Kidney tubule cell (primary cell): ENCODE measurements around the gene HBM.
"Not testable (repeated sequence)": the region's sequence is repeated elsewhere in the genome, so short reads cannot be mapped to it uniquely, and the experiment has no call there.

Experiments
- DNase-seq: peaks from one replicate; pipeline ENCODE4 v3.0.0-alpha.2; 2018; ENCODE audit warnings: low spot score

The HBM gene

DNA sequence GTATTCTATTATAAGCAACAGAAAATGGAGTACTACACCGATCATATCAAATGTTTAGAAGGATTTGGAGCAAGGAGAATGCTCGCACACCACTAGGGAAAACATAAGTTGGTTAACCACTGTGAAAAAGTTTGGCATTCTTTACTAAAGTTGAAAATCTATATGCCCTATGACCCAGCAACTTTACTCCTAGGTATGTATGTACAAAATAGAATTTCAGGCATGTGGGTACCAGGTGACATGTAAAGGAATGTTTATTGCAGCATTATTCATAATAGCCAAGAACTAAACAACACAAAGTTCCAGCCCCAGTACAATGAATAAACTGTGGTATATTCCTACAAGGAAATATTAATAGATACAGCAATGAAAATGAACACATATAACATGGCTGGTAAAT is 19.1 kb upstream of the HBM start:
- DNase-seq, result no peak

DNA sequence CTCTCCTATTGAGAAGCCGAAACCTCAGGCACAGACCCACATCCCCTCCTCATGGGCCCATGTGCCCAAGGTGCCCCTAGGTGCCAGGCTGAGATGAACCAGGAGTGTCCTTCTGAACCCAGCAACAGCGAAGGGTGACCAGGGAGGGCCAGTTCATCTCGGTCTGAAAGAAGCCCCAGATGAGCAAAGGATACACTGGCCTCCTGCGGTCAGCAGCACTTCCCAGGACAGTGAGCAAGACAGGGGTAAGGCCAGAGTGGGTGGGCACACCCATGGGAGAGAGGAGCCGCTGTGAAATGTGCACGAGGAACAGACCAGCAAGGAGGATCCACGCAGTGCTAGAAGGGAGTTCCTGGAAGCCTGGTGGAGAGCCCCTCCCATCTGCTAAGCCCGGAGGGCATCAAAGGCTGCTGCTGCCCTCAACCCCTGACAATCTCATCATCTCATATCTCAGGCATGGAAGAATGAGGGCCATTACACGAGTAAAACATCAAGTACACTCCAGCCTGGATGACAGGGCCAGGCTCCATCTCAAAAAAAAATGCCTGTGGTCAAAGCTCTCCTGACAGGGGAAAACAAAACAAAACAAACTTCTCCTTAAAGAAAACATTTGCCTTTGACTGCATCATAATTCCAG is 16.6 kb upstream of the HBM start:
- no peak for DNase-seq

DNA sequence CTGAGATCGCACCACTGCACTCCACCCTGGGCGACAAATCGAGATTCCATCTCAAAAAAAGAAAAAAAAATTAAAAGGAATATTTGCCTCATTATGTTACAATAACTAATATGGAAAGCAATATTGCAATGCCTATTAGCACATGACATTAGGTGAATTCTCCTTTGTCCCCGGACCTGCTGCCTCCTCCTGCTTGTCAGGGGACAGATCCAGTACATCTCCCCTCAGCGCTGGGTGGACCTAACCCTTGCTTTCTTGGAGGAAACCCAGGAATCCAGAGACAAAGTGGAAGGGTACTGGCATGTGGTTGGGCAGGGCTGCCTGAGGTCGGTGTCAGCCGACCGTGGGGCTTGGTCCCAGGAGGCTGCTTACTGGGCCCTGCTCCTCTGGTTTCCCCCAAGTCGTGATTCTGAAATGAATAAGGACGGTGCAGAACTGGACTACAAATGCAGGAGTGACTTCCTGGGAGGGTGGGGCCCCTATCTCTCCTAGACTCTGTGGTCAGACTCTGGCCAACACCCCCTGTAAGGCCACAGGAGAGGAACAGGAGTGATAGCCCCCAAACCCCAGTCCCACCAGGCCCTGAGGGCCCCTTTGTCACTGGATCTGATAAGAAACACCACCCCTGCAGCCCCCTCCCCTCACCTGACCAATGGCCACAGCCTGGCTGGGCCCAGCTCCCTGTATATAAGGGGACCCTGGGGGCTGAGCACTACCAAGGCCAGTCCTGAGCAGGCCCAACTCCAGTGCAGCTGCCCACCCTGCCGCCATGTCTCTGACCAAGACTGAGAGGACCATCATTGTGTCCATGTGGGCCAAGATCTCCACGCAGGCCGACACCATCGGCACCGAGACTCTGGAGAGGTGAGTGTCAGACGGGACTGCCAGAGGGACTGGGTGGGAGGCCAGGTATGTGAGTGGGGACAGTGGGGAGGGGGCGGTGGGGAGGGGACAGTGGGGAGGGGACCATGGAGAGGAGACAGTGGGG is 13.3 kb upstream of the HBM start, which contains the start of gene HBZ:
Gene HBZ, plus strand, starts transcription at position 504 of the 988 bp plus-strand sequence. Its CDS starts 266 bp downstream, at position 770.
- DNase-seq, result no peak

DNA sequence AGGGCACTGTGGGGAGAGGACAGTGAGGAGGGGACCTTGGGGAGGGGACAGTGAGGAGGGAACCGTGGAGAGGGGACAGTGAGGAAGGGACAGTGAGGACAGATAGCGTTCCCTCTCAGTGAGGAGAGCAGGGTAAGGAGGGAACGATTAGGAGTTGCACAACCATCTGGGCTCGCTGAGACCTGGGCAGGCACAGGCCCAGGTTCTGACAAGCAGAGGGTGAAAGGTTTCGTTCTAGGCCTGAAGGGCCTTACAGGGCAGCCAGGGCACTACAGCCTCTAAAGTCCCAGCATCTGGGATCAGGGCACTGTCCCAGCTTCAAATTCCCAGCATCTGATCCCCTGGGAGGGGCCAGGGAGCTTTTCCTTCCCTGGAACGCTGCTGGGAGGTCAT is 12.7 kb upstream of the HBM start:
- not testable (repeated sequence) for DNase-seq

DNA sequence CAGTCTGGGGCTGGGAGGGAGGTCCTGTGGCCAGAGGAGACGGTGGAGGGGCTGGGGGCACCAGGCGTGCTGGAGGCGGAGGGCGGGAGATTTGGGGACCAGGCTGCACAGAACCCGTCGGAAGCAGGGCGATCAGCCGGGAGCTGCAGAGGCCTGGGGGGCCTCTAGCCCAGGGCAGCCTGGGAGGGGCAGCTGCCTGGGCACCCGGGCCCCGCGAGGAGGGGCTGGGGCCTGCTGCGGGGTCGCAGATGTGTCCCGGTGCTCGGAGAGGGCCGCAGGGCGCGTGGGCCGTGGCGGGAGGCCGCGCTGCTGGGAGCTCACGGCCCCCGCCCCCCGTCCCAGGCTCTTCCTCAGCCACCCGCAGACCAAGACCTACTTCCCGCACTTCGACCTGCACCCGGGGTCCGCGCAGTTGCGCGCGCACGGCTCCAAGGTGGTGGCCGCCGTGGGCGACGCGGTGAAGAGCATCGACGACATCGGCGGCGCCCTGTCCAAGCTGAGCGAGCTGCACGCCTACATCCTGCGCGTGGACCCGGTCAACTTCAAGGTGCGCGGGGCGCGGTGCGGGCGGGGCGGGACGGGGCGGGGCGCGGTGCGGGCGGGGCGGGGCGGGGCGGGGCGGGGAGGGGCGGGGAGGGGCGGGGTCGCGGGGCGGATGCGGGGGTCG is 12.1 kb upstream of the HBM start:
- DNase-seq, result not testable (repeated sequence)

DNA sequence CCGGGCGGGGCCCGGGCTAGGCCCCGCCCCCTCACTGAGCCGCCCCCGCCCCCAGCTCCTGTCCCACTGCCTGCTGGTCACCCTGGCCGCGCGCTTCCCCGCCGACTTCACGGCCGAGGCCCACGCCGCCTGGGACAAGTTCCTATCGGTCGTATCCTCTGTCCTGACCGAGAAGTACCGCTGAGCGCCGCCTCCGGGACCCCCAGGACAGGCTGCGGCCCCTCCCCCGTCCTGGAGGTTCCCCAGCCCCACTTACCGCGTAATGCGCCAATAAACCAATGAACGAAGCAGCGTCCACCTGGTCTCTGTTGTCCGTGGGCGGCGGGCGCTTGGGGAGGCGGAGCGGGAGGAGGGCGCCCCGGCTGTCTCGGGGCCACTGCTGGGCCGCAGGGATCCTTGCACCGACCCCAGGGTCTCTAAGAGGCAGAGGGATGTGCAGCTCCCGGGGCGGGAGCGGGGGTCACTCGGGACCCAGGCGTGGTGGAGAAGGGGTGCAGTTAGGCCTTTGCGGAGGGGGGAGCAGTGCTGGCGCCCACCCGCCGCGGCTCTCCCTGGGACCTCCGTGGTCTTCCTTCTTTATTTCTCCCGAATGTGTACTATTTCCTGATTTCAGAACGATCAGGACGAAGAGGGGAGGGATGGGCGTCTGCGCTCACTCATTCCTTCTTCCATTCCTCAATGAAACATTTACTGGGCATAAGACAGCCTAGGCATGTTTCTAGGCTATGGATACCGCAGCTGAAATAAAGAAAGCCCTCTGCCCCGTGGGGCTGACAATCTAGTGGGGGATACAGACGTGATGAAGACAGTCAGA is 11.4 kb upstream of the HBM start:
- DNase-seq, result no peak

DNA sequence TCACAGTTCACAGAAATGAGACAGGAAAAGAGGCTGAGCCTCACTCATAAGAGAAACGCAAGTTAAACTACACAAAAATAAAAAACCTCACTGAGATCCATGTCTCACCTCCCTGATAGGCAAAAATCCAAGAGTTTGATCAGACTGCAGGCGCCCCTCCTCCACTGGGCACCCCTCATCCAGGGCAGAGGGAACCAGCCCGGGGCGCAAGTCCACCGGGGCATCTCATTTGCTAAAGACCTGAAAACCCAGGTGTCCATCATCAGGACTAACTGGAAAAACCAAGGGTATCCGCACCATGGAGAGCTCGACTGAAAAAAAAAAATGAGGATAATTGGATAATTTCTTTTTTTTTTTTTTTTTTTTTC is 10.8 kb upstream of the HBM start:
- DNase-seq, result no peak

DNA sequence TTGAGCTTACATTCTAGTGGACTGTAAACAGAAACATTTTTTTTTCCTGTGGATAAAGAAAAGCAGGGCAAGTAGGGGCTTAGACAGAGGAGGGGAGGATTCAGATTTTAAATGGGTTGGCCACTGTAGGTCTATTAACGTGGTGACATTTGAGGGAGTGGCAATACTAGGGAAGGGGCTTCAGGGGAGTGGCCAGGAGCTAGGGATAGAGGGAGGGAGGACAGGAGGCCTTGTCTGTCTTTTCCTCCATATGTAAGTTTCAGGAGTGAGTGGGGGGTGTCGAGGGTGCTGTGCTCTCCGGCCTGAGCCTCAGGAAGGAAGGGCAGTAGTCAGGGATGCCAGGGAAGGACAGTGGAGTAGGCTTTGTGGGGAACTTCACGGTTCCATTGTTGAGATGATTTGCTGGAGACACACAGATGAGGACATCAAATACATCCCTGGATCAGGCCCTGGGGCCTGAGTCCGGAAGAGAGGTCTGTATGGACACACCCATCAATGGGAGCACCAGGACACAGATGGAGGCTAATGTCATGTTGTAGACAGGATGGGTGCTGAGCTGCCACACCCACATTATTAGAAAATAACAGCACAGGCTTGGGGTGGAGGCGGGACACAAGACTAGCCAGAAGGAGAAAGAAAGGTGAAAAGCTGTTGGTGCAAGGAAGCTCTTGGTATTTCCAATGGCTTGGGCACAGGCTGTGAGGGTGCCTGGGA is 6.5 kb upstream of the HBM start:
- DNase-seq, result no peak

DNA sequence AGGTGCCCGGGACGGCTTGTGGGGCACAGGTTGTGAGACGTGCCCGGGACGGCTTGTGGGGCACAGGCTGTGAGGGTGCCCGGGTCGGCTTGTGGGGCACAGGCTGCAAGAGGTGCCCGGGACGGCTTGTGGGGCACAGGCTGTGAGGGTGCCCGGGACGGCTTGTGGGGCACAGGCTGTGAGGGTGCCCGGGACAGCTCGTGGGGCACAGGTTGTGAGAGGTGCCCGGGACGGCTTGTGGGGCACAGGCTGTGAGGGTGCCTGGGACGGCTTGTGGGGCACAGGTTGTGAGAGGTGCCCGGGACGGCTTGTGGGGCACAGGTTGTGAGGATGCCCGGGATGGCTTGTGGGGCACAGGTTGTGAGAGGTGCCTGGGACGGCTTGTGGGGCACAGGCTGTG is 5.5 kb upstream of the HBM start:
- not testable (repeated sequence) for DNase-seq

DNA sequence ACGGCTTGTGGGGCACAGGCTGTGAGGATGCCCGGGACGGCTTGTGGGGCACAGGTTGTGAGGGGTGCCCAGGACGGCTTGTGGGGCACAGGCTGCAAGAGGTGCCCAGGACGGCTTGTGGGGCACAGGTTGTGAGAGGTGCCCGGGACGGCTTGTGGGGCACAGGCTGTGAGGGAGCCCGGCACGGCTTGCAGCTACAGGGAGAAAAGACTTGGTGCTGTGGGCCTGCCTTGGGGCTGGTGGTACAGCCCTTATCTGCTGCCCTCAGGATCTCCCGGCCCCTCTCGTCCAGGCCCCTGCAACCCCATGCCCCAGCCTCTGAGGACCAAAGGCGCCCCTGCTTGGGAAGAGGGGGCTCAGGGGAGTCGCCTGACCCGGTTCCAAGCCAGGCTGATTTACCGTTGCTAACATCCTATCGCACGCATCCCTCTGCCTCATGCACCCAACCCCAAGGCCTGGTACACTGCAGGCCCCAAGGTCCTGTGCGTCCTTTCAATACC is 5.0 kb upstream of the HBM start:
- DNase-seq, result no peak

DNA sequence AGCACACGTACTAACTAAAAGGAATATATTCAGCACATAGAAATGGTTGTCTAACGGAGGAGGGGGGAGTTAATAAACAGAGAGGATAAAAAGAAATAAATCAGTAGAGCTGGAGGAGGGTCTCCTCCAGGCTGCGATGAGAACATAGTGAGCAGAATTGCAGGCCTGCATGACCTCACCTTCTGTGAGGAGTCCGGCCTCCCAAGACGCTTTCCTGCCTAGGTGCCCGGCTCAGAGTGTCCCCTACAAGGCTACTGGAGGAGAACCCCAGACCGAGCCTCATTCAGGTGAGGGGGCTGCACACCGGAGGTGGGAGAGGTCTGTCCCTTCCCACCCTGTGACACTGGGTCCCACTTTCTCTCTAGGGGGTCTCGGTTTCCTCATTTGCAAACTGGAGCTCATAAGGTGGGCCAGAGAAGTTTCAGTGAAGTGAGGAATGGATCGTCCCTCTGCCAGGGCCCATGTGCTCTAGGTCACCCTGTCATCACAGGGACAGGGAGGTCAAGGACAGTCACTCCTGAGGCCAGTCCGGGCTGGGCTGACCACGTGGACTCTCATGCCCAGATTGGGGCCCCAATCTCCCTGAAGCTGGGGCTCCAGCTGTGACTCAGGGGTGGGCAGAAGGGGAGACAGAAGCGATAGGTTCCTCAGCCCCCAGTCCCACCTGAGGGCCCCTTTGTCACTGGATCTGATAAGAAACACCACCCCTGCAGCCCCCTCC is 3.3 kb upstream of the HBM start:
- no peak for DNase-seq

DNA sequence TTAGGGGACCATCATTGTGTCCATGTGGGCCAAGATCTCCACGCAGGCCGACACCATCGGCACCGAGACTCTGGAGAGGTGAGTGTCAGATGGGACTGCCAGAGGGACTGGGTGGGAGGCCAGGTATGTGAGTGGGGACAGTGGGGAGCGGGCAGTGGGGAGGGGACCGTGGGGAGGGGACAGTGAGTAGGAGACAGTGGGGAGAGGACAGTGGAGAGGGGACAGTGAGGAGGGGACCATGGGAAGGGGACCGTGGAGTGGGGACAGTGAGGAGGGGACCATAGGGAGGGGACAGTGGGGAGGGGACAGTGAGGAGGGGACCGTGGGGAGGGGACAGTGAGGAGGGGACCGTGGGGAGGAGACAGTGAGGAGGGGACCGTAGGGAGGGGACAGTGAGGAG is 2.6 kb upstream of the HBM start:
- DNase-seq, result not testable (repeated sequence)

DNA sequence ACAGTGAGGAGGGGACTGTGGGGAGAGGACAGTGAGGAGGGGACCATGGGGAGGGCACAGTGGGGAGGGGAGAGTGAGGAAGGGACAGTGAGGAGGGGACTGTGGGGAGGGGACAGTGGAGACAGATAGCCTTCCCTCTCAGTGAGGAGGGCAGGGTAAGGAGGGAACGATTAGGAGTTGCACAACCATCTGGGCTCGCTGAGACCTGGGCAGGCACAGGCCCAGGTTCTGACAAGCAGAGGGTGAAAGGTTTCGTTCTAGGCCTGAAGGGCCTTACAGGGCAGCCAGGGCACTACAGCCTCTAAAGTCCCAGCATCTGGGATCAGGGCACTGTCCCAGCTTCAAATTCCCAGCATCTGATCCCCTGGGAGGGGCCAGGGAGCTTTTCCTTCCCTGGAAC is 2.1 kb upstream of the HBM start:
- not testable (repeated sequence) for DNase-seq

DNA sequence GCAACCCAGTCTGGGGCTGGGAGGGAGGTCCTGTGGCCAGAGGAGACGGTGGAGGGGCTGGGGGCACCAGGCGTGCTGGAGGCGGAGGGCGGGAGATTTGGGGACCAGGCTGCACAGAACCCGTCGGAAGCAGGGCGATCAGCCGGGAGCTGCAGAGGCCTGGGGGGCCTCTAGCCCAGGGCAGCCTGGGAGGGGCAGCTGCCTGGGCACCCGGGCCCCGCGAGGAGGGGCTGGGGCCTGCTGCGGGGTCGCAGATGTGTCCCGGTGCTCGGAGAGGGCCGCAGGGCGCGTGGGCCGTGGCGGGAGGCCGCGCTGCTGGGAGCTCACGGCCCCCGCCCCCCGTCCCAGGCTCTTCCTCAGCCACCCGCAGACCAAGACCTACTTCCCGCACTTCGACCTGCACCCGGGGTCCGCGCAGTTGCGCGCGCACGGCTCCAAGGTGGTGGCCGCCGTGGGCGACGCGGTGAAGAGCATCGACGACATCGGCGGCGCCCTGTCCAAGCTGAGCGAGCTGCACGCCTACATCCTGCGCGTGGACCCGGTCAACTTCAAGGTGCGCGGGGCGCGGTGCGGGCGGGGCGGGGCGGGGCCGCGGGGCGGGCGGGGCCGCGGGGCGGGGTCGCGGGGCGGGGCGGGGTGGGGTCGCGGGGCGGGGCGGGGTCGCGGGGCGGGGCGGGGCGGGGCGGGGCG is 1.5 kb upstream of the HBM start:
- not testable (repeated sequence) for DNase-seq

DNA sequence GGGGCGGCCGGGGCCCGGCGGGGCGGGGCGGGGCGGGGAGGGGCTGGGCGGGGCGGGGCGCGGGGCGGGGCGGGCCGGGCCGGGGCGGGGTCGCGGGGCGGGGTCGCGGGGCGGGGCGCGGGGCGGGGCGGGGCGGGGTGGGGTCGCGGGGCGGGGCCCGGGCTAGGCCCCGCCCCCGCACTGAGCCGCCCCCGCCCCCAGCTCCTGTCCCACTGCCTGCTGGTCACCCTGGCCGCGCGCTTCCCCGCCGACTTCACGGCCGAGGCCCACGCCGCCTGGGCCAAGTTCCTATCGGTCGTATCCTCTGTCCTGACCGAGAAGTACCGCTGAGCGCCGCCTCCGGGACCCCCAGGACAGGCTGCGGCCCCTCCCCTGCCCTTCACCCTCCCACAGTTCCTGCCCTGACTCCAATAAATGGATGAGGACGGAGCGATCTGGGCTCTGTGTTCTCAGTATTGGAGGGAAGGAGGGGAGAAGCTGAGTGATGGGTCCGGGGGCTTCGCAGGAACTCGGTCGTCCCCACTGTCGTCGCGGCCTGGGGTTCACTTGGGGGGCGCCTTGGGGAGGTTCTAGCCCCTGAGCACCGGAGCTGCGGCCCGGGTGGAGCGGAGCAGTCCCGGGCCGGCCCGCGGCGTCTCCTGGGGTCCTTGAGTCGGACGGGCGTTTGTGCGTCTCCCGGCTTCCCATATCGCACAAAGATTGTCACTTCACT is 795 bp upstream of the HBM start:
- no peak for DNase-seq

DNA sequence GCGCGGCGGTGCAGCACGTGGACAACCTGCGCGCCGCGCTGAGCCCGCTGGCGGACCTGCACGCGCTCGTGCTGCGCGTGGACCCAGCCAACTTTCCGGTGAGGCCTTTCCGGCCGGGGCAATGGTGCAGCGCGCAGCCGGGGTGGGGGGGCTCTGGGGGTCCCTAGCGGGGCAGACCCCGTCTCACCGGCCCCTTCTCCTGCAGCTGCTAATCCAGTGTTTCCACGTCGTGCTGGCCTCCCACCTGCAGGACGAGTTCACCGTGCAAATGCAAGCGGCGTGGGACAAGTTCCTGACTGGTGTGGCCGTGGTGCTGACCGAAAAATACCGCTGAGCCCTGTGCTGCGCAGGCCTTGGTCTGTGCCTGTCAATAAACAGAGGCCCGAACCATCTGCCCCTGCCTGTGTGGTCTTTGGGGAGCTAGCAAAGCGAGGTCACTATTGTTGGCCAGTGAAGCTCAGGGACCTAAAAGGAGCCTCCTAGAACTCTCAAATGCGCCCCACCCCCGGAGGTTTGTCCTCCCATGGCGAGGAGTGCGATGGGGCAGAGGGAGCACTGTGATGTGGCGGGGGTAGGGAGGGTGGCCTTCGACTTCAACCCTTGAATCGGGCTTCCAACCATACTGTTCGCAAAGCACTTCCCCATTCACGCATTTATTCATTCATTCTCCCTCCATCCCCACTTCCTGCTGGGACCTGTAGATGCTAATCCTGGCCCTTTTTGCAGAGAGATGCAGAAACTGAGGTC is 770 bp downstream of the HBM start:
- no peak for DNase-seq

DNA sequence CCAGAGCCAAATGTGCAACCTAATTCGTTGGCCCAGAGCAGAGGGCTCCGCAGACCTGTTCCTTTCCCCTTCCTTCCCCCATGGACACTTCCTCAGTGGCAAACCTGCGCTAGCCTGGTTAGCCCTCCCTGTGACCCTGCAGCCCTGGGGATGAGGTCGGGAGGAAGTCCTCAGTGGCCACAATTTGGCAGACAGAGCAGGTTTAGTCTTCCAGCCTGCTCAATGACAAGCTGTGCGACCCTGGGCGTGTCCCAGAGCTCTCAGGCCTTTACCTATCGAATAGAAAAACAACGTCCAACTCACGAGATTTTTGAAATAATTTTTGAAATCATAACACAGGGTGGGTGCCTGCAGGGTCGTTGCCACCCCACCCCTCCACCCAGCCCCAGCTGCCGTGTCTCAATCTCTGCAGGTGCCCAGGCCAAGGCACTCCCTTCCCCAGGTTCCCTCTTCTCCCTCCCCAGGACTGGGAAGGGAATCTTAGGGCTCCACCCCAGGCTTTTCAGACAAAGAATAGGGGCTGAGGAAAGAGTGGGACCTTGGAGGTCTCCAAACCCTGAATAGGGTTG is 1.4 kb downstream of the HBM start:
- no peak for DNase-seq

DNA sequence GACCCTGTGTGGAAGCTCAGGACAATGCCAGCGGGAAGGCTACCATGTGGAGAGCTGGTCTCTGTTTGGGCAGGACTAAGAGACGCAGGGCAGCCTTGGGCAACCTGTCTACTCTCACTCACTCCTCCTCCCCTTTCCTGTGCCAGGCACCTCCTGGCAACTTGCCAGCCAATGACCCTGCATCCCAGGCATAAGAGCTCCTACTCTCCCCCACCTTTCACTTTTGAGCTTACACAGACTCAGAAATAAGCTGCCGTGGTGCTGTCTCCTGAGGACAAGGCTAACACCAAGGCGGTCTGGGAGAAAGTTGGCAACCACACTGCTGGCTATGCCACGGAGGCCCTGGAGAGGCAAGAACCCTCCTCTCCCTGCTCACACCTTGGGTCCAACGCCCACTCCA is 2.6 kb downstream of the HBM start:
- DNase-seq, result no peak
